ENCODE data around the gene KRTAP2-4.
"Not testable (repeated sequence)": the region's sequence is repeated elsewhere in the genome, so short reads cannot be mapped to it uniquely, and the experiment has no call there.

Gene KRTAP2-4

DNA sequence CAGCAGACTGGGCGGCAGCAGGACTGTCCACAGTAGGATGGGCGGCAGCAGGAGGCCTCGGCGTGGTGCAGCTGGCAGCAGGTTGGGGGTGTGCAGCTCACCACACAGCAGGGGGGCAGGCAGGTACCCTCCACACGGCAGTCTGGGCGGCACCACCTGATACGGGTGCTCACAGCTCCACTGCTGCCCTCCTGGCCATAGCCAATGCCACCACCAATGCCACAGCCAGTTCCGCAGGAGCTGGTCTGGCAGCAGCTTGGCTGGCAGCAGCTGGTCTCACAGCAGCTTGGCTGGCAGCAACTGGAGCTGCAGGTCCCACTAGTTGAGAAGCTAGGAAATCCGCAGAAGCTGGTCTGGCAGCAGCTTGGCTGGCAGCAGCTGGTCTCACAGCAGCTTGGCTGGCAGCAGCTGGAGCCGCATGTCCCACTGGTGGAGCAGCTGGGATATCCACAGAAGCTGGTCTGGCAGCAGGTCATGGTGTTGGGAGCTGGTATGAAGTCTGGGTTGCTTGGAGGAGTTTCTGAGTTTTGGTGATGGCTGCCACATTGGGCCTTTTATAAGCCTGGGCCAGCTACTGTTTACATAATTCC is 31.2 kb downstream of the KRTAP2-4 start, which contains the start of gene KRTAP1-3:
KRTAP1-3 (minus strand) TSS at position 529 of the 590 bp plus-strand sequence; CDS start at position 476, 53 bp downstream.
- not testable (repeated sequence) for H3K4me1 ChIP-seq (ENCODE audit: control insufficient read depth, insufficient read depth, low read length, unreplicated experiment); H3K79me2 ChIP-seq (ENCODE audit: control insufficient read depth, insufficient read depth, low read length, unreplicated experiment); H3K27me3 ChIP-seq (ENCODE audit: insufficient read depth, low read length); H3K4me3 ChIP-seq (ENCODE audit: low read depth, low read length); H3K27ac ChIP-seq (ENCODE audit: low read depth, low read length); H3K36me3 ChIP-seq (ENCODE audit: insufficient read depth, low read length); H2AFZ ChIP-seq (ENCODE audit: low read length, unreplicated experiment)

- no peaks in the 10 kb centered on the region for H3K27me3 ChIP-seq (ENCODE audit: insufficient read depth, low read length)
- H3K27ac ChIP-seq (ENCODE audit: low read depth, low read length), result no peak within 1 kb of the TSS
- H3K4me1 ChIP-seq (ENCODE audit: control insufficient read depth, insufficient read depth, low read length, unreplicated experiment), result peaks cover 20% of the 10 kb centered on the region
- H3K79me2 ChIP-seq (ENCODE audit: control insufficient read depth, insufficient read depth, low read length, unreplicated experiment), result no peaks in the 10 kb centered on the region
- H3K36me3 ChIP-seq (ENCODE audit: insufficient read depth, low read length), result no peaks in the 10 kb centered on the region
- H2AFZ ChIP-seq (ENCODE audit: low read length, unreplicated experiment), result no peak within 1 kb of the TSS
- no peak within 1 kb of the TSS for H3K4me3 ChIP-seq (ENCODE audit: low read depth, low read length)
These were observed 35.9 kb downstream of the KRTAP2-4 start, which contains the start of gene KRTAP1-4 for GRCh38 chr17:41029633-41030245. Gene KRTAP1-4 (minus strand): TSS chr17:41030195. CDS start chr17:41030078, 117 bp downstream.

DNA sequence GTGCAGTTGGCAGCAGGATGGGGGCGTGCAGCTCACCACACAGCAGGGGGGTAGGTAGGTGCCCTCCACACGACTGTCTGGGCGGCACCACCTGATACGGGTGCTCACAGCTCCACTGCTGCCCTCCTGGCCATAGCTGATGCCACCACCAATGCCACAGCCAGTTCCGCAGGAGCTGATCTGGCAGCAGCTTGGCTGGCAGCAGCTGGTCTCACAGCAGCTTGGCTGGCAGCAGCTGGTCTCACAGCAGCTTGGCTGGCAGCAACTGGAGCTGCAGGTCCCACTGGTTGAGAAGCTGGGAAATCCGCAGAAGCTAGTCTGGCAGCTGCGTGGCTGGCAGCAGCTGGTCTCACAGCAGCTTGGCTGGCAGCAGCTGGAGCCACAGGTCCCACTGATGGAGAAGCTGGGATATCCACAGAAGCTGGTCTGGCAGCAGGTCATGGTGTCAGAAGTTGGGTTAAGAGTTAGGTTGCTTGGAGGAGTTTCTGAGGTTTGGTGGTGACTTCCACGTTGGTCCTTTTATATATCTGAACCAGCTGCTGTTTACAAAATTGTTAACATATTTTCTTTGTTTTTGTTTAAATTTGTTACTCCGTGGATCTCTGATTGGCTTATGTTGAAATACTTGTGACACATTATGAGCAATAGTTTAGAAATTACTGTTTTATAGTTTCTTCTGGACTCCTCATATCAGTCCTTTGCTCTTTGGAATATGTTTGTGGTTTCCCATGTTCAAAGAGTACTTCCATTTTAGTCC is 38.8 kb downstream of the KRTAP2-4 start, which contains the start of gene KRTAP1-5:
KRTAP1-5 (minus strand) TSS at position 494 of the 757 bp plus-strand sequence; CDS start at position 441, 53 bp downstream.
- H3K27me3 ChIP-seq (ENCODE audit: insufficient read depth, low read length), result no peaks in the 10 kb centered on the region
- peak within 1 kb of the TSS; percentile 57 for H2AFZ ChIP-seq (ENCODE audit: low read length, unreplicated experiment)
- peak within 1 kb of the TSS; percentile 55 for H3K27ac ChIP-seq (ENCODE audit: low read depth, low read length)
- H3K4me1 ChIP-seq (ENCODE audit: control insufficient read depth, insufficient read depth, low read length, unreplicated experiment), result peaks cover 24% of the 10 kb centered on the region
- H3K36me3 ChIP-seq (ENCODE audit: insufficient read depth, low read length), result no peaks in the 10 kb centered on the region
- H3K79me2 ChIP-seq (ENCODE audit: control insufficient read depth, insufficient read depth, low read length, unreplicated experiment), result no peaks in the 10 kb centered on the region
- H3K4me3 ChIP-seq (ENCODE audit: low read depth, low read length), result no peak within 1 kb of the TSS

GRCh38 chr17:41024697-41025096 is 41.0 kb downstream of the KRTAP2-4 start:
- H3K27ac ChIP-seq (ENCODE audit: low read depth, low read length), result no peak overlapping the region
- H3K79me2 ChIP-seq (ENCODE audit: control insufficient read depth, insufficient read depth, low read length, unreplicated experiment), result no peaks in the 10 kb centered on the region
- H2AFZ ChIP-seq (ENCODE audit: low read length, unreplicated experiment), result peak overlapping the region; percentile 22
- H3K27me3 ChIP-seq (ENCODE audit: insufficient read depth, low read length), result no peaks in the 10 kb centered on the region
- H3K4me3 ChIP-seq (ENCODE audit: low read depth, low read length), result no peak overlapping the region
- peaks cover 24% of the 10 kb centered on the region for H3K4me1 ChIP-seq (ENCODE audit: control insufficient read depth, insufficient read depth, low read length, unreplicated experiment)
- no peaks in the 10 kb centered on the region for H3K36me3 ChIP-seq (ENCODE audit: insufficient read depth, low read length)

DNA sequence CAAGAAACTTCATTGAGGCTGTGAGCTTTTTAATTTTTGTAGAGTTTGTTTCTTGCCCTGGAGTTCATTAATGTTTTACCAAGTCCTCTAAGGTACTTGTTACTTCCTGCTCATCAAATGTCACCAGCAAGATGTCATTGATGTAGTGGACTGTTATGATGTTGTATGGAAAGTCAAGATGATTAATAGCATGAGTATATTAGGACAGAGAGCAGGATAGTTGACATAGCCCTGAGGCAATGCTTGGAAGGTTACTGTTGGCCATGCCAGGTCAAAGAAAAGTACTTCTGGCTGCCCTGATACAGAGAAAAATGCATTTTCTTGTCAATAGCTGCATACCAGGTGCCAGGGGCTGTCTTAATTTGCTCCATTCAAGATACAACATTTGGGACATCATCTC is 45.3 kb downstream of the KRTAP2-4 start:
- Histone ChIP-seq H2AFZ (ENCODE audit: low read length, unreplicated experiment) (no peak overlapping the region), H3K27ac (ENCODE audit: low read depth, low read length) (no peak overlapping the region), H3K4me3 (ENCODE audit: low read depth, low read length) (no peak overlapping the region), H3K4me1 (ENCODE audit: control insufficient read depth, insufficient read depth, low read length, unreplicated experiment) (peaks cover 8% of the 10 kb centered on the region), H3K79me2 (ENCODE audit: control insufficient read depth, insufficient read depth, low read length, unreplicated experiment) (no peaks in the 10 kb centered on the region), H3K36me3 (ENCODE audit: insufficient read depth, low read length) (no peaks in the 10 kb centered on the region), H3K27me3 (ENCODE audit: insufficient read depth, low read length) (no peaks in the 10 kb centered on the region)

GRCh38 chr17:41019415-41019814 is 46.3 kb downstream of the KRTAP2-4 start:
- Histone ChIP-seq H3K27ac (ENCODE audit: low read depth, low read length) (no peak overlapping the region), H2AFZ (ENCODE audit: low read length, unreplicated experiment) (no peak overlapping the region), H3K27me3 (ENCODE audit: insufficient read depth, low read length) (no peaks in the 10 kb centered on the region), H3K79me2 (ENCODE audit: control insufficient read depth, insufficient read depth, low read length, unreplicated experiment) (no peaks in the 10 kb centered on the region), H3K36me3 (ENCODE audit: insufficient read depth, low read length) (no peaks in the 10 kb centered on the region), H3K4me1 (ENCODE audit: control insufficient read depth, insufficient read depth, low read length, unreplicated experiment) (peaks cover 1% of the 10 kb centered on the region), H3K4me3 (ENCODE audit: low read depth, low read length) (no peak overlapping the region)

DNA sequence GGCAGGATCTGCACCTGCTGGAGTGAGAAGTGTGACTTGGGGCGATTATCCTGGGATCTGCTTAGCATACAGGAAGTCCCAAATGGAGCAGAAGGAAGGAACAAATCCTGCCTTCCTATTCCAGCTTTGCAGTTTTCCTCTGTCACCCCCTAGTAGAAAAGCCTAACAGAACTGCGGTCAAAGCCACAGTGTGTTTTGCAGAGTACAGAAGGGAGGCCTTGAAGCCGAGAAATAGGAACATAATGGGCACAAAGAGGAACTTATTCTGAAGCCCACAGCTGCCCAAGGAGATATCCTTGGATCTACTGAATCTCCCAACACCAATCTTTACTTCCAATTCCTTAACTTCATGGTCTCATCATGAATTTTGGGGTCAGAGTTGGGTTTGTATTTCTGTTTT is 47.1 kb downstream of the KRTAP2-4 start:
- Histone ChIP-seq H3K27ac (ENCODE audit: low read depth, low read length) (no peak overlapping the region), H3K27me3 (ENCODE audit: insufficient read depth, low read length) (no peaks in the 10 kb centered on the region), H3K4me1 (ENCODE audit: control insufficient read depth, insufficient read depth, low read length, unreplicated experiment) (no peaks in the 10 kb centered on the region), H3K36me3 (ENCODE audit: insufficient read depth, low read length) (no peaks in the 10 kb centered on the region), H3K79me2 (ENCODE audit: control insufficient read depth, insufficient read depth, low read length, unreplicated experiment) (no peaks in the 10 kb centered on the region), H2AFZ (ENCODE audit: low read length, unreplicated experiment) (no peak overlapping the region), H3K4me3 (ENCODE audit: low read depth, low read length) (no peak overlapping the region)

DNA sequence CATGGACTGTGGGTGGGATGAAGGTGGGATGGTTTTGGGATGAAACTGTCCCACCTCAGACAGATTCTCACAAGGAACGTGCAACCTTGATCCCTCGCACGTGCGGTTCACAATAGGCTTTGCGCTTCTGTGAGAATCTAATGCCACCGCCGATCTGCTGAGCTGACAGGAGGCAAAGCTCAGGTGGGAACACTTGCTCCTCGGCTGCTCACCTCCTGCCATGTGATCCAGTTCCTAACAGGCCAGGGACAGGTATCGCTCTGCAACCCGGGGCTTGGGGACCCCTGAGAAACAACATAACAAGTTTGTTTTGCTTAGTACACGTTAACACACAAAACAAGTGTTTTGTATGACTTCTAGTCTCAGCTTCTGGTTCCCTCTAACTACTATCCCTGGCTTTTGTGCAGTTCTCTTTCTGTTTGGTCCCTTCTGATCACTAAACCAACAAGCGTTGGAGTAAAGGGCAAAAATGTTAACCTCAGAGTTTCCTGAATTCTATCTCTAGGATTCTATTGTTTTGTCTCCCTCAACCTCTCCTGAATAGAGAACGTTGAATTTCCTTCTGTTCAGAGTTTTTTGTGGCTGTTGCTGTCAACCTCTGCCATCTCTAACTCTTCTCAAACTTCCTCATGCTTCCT is 49.0 kb downstream of the KRTAP2-4 start:
- no peak overlapping the region for H3K27ac ChIP-seq (ENCODE audit: low read depth, low read length)
- H3K27me3 ChIP-seq (ENCODE audit: insufficient read depth, low read length), result no peaks in the 10 kb centered on the region
- H3K4me1 ChIP-seq (ENCODE audit: control insufficient read depth, insufficient read depth, low read length, unreplicated experiment), result no peaks in the 10 kb centered on the region
- no peak overlapping the region for H2AFZ ChIP-seq (ENCODE audit: low read length, unreplicated experiment)
- H3K36me3 ChIP-seq (ENCODE audit: insufficient read depth, low read length), result no peaks in the 10 kb centered on the region
- H3K4me3 ChIP-seq (ENCODE audit: low read depth, low read length), result no peak overlapping the region
- H3K79me2 ChIP-seq (ENCODE audit: control insufficient read depth, insufficient read depth, low read length, unreplicated experiment), result no peaks in the 10 kb centered on the region

- Histone ChIP-seq H3K36me3 (ENCODE audit: insufficient read depth, low read length) (no peaks in the 10 kb centered on the region), H3K27ac (ENCODE audit: low read depth, low read length) (no peak overlapping the region), H2AFZ (ENCODE audit: low read length, unreplicated experiment) (no peak overlapping the region), H3K4me1 (ENCODE audit: control insufficient read depth, insufficient read depth, low read length, unreplicated experiment) (no peaks in the 10 kb centered on the region), H3K27me3 (ENCODE audit: insufficient read depth, low read length) (no peaks in the 10 kb centered on the region), H3K4me3 (ENCODE audit: low read depth, low read length) (no peak overlapping the region), H3K79me2 (ENCODE audit: control insufficient read depth, insufficient read depth, low read length, unreplicated experiment) (no peaks in the 10 kb centered on the region)
These were observed 50.2 kb downstream of the KRTAP2-4 start for GRCh38 chr17:41015454-41015853.
